ENCODE measurements around the gene ANGEL1. TPM values are rescaled to one million over a fixed set of nuclear protein-coding genes. Genes with fewer than 3 reads are reported as not detected.
A peak's percentile ranks its signal among the peaks of the same experiment; 100 is the strongest.

The ANGEL1 gene
- total RNA-seq, 2 donors from 2014 or later: 12.4 to 14.4 TPM

DNA sequence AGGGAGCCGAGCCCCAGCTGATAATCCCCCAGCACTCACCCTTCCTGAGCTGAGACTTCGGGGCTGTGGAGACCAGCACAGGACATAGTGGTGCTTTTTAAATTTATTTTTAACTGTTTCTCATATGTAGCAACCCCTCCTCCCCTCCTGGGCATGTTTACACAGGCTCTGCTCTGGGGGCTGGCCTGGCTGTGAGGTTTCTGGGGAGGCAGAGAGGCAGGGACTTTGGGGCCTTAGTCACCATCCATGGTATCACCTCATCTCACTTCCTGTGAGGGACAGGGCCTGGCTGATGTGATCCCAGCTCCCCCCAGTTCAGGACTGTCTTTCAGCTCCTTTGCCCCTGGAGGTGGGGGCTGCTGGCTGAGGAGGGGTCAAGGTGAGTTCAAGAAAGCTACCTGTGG is 31.0 kb downstream of the ANGEL1 start:
- no peak for DNase-seq (ENCODE audit: low spot score)
- intact Hi-C loops (cut with DNase I): loop anchor here (2.0 to 5.0 kb wide), 2 partner anchors 55 to 69 kb away; no protein-coding TSS in a partner anchor

GRCh38 chr14:76780875-76781647 is 31.6 kb downstream of the ANGEL1 start:
- intact Hi-C loops (cut with DNase I): loop anchor here (5.0 kb wide), 1 partner anchor 69 kb away; no protein-coding TSS in a partner anchor
- DNase-seq (ENCODE audit: low spot score): no peak

DNA sequence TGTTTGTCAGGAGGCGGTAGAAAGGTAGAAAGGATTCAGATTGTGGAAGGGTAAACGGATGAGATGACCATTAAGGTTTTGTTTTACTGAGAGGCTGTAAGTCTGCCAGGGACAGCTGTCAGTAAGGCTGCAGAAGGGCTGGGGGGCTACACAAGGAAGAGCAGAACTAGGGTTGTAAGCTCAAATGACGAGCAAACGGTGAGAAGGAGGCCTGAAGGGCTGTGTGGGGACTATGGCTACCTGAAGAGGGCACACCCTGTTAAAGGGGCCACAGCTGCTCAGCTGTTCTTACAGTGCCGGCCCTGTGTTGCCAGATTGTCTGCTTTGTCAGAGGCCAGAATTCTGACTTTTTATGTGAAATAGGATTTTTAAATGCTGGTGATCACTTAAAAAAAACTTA is 32.3 kb downstream of the ANGEL1 start:
- DNase-seq (ENCODE audit: low spot score): no peak
- intact Hi-C loops (cut with DNase I): loop anchor here (5.0 kb wide), 1 partner anchor 68 kb away; no protein-coding TSS in a partner anchor

DNA sequence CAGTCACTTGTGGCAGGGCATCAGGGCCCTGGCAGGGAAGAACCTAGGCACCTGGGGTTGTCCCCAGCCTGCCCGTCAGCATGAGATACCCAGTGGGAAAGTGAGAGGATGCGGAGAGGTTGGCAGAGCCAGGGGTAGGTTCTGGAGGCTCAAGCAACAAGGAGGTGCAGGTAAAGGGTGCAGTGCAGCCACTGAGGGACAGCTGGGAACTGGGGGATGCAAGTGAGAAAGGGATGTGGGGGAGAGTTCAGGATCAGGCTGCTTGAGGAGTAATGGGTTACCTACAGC is 32.7 kb downstream of the ANGEL1 start:
- intact Hi-C loops (cut with DNase I): loop anchor here (5.0 kb wide), 1 partner anchor 68 kb away; no protein-coding TSS in a partner anchor
- no peak for DNase-seq (ENCODE audit: low spot score)

GRCh38 chr14:76779221-76780057 is 33.2 kb downstream of the ANGEL1 start:
- intact Hi-C loops (cut with DNase I): loop anchor here (5.0 kb wide), 1 partner anchor 67 kb away; no protein-coding TSS in a partner anchor
- no peak for DNase-seq (ENCODE audit: low spot score)

GRCh38 chr14:76778546-76779215 is 34.0 kb downstream of the ANGEL1 start:
- intact Hi-C loops (cut with DNase I): no loop called here
- peak; percentile 62 for DNase-seq (ENCODE audit: low spot score)

DNA sequence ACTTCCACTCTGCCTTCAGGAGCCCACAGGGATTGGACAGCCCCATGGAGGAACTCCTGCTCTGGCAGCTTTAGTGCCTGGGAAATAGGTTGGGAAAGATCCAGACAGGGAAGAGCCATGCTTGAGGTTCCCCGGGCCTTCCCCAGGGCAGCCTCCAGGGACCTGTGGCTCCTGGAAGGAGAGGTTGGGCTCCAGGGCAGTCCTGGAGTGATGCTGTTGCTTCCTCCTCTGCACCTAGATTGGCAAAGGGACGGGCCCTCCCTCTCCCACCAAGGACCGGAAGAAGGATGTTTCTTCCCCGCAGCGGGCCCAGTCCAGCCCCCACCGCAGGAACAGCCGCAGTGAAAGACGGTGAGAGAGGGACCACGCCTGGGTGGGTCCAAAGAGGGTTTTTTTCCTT is 35.0 kb downstream of the ANGEL1 start:
- peak; percentile 60 for DNase-seq (ENCODE audit: low spot score)
- intact Hi-C loops (cut with DNase I): loop anchor here in 1 of 2 donors (2.0 kb wide), 1 partner anchor 77 kb away; no protein-coding TSS in a partner anchor

GRCh38 chr14:76776428-76777251 is 36.0 kb downstream of the ANGEL1 start:
- intact Hi-C loops (cut with DNase I): loop anchor here in 1 of 2 donors (2.0 kb wide), 1 partner anchor 76 kb away; no protein-coding TSS in a partner anchor
- DNase-seq (ENCODE audit: low spot score): peak; percentile 58

DNA sequence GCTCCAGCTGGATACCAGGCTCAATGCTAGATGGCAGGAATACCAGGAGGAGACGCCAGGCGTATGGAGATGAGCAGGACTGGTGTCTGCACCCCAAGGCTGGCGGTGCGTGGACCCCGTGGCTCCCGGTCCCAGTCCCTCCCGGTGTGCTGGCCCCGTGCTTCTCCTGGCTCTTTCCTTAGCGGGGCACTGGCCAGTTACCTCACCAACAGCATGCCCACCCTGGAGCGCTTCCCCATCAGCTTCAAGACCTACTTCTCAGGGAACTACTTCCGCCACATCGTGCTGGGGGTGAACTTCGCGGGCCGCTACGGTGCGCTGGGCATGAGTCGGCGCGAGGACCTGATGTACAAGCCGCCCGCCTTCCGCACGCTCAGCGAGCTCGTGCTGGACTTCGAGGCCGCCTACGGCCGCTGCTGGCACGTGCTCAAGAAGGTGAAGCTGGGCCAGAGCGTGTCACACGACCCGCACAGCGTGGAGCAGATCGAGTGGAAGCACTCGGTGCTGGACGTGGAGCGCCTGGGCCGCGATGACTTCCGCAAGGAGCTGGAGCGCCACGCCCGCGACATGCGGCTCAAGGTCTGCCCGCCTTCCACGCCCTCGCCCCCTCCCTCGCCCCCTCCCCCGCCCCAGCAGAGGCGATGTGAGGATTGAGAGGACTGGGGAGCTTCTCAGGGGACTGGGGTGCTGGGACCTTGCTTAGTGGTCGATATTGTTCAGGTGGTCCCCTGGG is 36.8 kb downstream of the ANGEL1 start:
- intact Hi-C loops (cut with DNase I): loop anchor here in 1 of 2 donors (2.0 kb wide), 1 partner anchor 75 kb away; no protein-coding TSS in a partner anchor
- peak; percentile 80 for DNase-seq (ENCODE audit: low spot score)

GRCh38 chr14:76774821-76775694 is 37.6 kb downstream of the ANGEL1 start:
- intact Hi-C loops (cut with DNase I): no loop called here
- DNase-seq (ENCODE audit: low spot score): peak; percentile 71

DNA sequence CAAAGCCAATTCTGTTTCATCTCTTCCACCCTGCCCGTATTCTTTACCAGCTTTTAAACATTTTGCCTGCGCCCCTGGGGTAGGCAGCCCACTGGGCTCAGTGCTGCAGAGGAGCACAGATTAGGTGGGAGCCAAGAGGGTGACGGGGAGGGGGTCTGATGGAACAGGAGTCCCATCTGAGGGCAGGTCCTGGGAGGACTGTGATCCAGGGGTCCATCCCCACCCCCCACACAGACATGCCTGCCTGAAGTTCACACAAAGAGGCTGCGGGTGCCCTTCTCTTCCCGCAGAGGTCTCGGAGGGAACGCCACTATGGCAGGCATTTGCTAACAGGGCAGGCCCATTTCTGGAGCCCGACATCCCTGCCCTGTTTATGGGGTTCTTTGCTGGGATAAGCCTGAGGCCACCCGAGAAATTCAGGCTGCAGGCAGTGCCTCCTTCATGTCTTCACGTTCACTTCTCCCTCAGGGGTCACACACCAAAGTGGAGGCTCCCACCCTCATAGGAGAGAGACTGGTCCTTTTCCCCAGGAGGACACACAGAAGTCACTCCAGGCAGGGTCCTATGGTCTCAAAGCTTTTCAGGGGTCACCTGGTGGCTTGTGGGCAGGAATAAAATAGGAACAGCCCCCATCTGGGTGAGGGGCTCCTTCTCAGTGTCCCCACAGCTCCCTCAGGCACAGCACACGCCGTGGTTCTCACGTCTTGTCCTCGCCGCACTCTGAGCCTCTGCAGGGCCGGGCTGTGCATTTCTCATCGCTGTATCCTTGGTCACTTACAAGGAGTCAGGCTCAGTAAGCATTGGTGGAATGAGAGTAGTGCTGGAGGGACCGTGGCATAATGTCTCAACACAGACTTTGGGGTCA is 38.5 kb downstream of the ANGEL1 start:
- intact Hi-C loops (cut with DNase I): no loop called here
- no peak for DNase-seq (ENCODE audit: low spot score)

GRCh38 chr14:76773188-76773885 is 39.3 kb downstream of the ANGEL1 start:
- DNase-seq (ENCODE audit: low spot score): peak; percentile 93

DNA sequence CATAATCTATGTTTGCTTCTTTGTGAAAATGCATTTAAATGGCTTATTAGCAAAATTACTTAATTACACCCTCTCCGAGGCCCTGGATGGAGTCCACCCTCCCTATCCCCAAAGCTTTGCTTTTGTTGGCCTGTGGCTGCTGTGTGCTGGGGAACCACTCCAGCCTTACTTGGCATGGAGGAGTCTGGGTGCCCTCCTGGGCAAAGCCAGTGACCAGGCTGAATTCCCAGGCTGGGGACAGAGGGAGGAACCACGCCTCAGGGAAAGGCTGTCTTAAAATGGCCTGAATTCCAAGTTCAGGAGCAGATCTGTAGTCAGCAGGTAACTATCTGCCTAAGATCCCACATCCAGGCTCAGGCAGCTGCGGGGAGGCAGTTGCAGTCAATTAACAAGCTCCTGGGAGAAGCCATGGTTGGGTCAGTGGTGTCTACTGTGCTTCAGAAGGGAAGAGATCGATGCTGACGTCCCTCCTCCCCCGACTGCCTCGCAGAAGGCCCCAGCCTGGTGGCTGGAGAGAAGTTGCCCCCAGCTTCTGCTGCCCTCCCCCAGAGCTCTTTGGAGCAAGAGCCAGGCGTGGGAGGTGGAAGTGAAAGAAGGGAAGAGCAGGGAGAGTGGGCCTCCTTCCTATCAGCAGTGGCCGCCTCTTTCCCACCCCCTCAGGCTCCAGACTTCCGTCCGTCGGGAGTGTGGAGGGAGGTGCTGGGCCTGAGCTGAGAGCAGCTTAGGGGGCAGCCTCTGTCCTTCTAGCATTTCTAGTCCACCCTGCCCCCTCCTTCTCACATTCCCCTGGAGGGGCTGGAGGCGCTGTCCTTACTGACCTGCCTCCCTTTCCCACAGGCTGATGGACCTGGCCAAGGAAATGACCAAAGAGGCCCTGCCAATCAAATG is 40.1 kb downstream of the ANGEL1 start:
- intact Hi-C loops (cut with DNase I): no loop called here

More at GRCh38 chr14:76773188-76773885, 39.3 kb downstream of the ANGEL1 start:
- intact Hi-C loops (cut with DNase I): no loop called here

DNA sequence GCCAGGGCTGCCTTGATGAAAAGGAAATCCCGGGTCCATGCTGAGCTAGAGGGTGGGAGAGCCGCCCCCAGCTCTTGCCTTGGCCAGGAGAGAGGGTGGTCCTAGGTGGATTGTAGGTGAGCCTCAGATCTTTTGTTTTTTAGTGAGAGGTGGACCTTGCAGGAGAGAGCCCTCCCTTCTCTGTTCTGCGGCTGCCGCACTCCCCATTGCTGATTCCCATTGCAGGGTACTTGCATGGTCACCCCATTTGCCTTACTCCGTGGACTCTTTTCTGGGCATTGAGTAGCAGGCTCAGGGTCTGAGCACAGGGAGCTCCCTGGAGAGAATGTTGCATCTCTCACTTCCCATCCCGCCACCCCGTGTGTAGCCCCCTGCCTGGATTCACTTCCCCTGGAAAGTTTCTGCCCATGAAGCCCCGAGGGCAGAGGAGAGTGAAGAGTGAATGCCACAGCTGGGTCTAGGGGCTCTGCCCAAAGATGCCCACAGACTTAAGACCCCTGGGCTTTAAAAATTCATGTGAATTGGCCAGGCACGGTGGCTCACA is 41.2 kb downstream of the ANGEL1 start:
- DNase-seq (ENCODE audit: low spot score): peak; percentile 51
- intact Hi-C loops (cut with DNase I): no loop called here

More for the DNA sequence above, 40.1 kb downstream of the ANGEL1 start:
- DNase-seq (ENCODE audit: low spot score): peak; percentile 82

Measured in posterior vena cava (tissue), 2 donors.